Urinary bladder (tissue), 4 donors: ENCODE measurements around the gene ZNRD2. TPM values are rescaled to one million over a fixed set of nuclear protein-coding genes. Genes with fewer than 3 reads are reported as not detected.

Source experiments
- DNase-seq: peaks from one replicate; pipeline ENCODE4 v3.0.0-alpha.2; 2015; ENCODE audit errors: extremely low spot score
- H3K27ac ChIP-seq: one replicate; pipeline ENCODE4 v1.5.1; 2013; ENCODE audit warnings: low read depth, mild to moderate bottlenecking, moderate library complexity
- H3K36me3 ChIP-seq: one replicate; pipeline ENCODE4 v1.6.1; 2013; ENCODE audit warnings: mild to moderate bottlenecking, moderate library complexity; ENCODE audit not compliant: insufficient read depth
- H3K4me1 ChIP-seq: one replicate; pipeline ENCODE4 v1.6.1; 2013; ENCODE audit warnings: mild to moderate bottlenecking, moderate library complexity; ENCODE audit not compliant: insufficient read depth
- H3K4me3 ChIP-seq: one replicate; pipeline ENCODE4 v1.5.1; 2013; ENCODE audit warnings: low read depth, low read length
- WGBS: extraction: QIAGEN DNeasy Blood & Tissue Kit; methylation state at CpG from one replicate; pipeline ENCODE4 v1.1.7; 2013; 5-methylcytosine and 5-hydroxymethylcytosine counted together
- polyA plus RNA-seq: library from polyadenylated mRNA; stranded (reverse); fragments of 200-250 nt; gene quantifications from one replicate; pipeline ENCODE4 v1.2.3, GENCODE V29; 2013
- small RNA-seq: library from RNA; depleted of rRNA; stranded (forward); fragments of <200 nt; gene quantifications from one replicate; pipeline ENCODE3, GENCODE V24; 2014
- total RNA-seq: library from RNA; depleted of rRNA; stranded (reverse); fragments of >200 nt; gene quantifications from one replicate; pipeline ENCODE4 v1.2.3, GENCODE V29; 2014
- donor health status: healthy with polysubstance abuse.
- donor health status: healthy.

Gene ZNRD2
- total and polyA plus RNA-seq, 2 donors, result 14.6 to 94.9 TPM

DNA sequence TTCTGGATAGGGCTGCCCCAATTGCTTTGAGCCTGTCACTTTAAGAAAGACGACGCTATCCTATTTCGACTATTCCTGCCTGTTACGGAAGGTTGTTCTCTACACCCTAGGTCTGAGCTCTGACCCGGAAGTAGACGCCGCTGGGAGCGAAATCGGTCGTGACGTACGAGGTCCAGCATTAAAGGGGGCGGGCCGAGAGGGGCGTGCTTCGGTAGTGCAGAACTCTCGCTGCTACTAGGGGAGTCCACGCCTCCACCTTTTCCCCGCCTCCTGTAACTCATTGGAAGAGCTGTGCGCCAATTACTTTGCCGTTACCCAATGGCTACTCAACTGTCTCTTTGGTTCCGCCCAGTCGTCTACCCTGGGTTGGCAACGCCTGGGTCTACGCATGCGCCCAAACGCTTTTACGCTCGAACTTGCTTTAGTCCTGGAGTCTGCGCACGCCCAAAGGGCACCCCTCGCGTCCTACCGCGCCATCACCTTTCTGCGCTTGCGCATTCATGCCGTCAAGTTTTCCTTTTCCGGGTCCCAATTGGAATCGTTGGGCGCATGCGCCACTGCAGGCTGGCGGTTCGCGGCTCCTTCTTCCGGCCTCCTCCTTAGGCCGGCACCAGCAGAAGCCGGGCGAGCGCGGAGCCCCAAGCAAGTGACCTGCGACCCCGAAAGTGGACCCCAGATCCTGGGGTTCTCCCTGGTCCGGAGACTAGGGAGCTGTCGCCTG lies 45.1 kb downstream of the ZNRD2 start, which contains the start of gene PCNX3:
Gene PCNX3, plus strand, starts transcription at position 548 of the 721 bp plus-strand sequence. CDS start 536 bp downstream, outside the sequence.
- Histone ChIP-seq H3K36me3 (peaks cover 7% of the 10 kb centered on the region), H3K27ac (peak within 1 kb of the TSS; percentile 85), H3K4me1 (peaks cover 1% of the 10 kb centered on the region), H3K4me3 (peak within 1 kb of the TSS; percentile 88)
- under 1% methylated on average over 55 of the region's 55 CpGs for WGBS
- peak; percentile 100 for DNase-seq

DNA sequence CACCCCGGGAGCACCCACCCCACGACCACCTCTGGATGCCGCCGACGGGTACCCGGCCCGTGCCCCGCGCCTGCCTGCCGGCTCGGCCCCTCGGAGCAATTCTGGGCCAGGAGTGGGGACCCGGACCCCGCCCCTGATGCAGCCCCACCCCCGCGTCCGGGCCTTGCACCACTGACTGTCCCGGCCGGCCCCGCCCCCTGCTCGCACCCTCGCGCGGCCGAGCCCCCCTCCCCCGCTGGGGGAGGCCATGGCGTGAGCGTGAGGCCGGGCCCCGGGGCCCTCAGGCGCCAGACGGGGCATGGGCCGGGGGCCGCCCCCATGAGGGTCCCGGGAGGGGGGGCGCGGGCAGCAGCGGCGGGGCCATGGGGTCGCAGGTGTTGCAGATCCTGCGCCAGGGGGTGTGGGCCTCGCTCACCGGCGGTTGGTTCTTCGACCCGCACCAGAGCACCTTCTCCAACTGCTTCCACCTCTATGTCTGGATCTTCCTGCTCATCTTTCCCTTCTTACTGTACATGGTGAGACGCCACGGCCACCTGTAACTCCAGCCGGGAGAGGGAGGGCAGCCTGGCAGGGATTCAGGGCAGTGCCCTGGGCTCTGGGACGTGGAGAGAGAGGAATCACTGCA lies 45.8 kb downstream of the ZNRD2 start:
- Histone ChIP-seq H3K27ac (no peak overlapping the region), H3K4me3 (peak overlapping the region; percentile 88), H3K4me1 (peaks cover 1% of the 10 kb centered on the region), H3K36me3 (peaks cover 7% of the 10 kb centered on the region)
- DNase-seq, result no peak
- under 1% methylated on average over 50 of the region's 50 CpGs for WGBS

DNA sequence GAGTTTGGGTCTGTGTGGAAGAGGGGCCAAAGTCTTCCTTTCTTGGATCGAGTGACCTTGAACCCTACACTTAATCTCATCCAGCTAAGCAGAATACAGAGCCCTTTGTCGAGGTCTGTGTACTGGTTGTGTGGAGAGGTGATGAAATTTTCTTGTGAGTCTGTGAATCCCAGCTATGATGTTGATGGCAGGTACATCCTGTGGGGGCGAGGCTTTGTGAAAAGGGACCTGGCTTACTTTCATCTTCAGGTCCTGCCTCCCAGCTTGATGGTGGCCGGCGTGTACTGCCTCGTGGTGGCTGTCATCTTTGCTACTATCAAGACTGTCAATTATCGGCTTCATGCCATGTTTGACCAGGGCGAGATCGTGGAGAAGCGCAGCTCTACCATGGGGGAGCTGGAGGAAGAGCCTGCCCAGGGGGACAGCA lies 46.3 kb downstream of the ZNRD2 start:
- Histone ChIP-seq H3K36me3 (peaks cover 7% of the 10 kb centered on the region), H3K27ac (no peak overlapping the region), H3K4me3 (peak overlapping the region; percentile 88), H3K4me1 (peaks cover 1% of the 10 kb centered on the region)
- no peak for DNase-seq
- 68% methylated on average over 10 of the region's 10 CpGs for WGBS

GRCh38 chr11:65617136-65617850 lies 47.0 kb downstream of the ZNRD2 start:
- no peak overlapping the region for H3K27ac ChIP-seq
- H3K4me3 ChIP-seq, result no peak overlapping the region

DNA sequence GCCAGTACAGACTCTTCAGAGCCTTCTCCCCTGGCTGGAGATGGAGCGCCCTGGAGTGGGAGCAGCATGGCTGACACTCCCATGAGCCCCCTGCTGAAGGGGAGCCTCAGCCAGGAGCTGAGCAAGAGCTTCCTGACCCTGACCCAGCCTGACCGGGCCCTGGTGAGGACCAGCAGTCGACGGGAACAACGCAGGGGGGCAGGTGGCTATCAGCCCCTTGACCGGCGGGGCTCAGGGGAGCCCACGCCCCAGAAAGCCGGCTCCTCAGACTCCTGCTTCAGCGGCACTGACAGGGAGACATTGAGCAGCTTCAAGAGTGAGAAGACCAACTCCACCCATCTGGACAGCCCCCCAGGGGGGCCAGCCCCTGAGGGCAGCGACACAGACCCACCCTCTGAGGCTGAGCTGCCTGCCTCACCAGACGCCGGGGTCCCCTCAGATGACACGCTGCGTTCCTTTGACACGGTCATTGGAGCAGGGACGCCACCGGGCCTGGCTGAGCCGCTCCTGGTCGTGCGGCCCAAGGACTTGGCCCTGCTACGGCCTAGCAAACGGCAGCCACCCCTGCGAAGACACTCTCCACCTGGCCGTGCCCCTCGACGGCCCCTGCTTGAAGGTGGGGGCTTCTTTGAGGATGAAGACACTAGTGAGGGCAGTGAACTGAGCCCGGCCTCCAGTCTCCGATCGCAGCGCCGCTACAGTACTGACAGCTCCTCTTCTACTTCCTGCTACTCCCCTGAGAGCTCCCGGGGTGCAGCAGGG lies 47.9 kb downstream of the ZNRD2 start:
- Histone ChIP-seq H3K4me3 (no peak overlapping the region), H3K36me3 (peaks cover 7% of the 10 kb centered on the region), H3K27ac (no peak overlapping the region), H3K4me1 (peaks cover 1% of the 10 kb centered on the region)
- no peak for DNase-seq
- 95% methylated on average over 33 of the region's 33 CpGs for WGBS

More at GRCh38 chr11:65617136-65617850, 47.0 kb downstream of the ZNRD2 start:
- no peak for DNase-seq
- Histone ChIP-seq H3K4me1 (peaks cover 1% of the 10 kb centered on the region), H3K36me3 (peaks cover 7% of the 10 kb centered on the region)
- WGBS, result 86% methylated on average over 17 of the region's 17 CpGs

DNA sequence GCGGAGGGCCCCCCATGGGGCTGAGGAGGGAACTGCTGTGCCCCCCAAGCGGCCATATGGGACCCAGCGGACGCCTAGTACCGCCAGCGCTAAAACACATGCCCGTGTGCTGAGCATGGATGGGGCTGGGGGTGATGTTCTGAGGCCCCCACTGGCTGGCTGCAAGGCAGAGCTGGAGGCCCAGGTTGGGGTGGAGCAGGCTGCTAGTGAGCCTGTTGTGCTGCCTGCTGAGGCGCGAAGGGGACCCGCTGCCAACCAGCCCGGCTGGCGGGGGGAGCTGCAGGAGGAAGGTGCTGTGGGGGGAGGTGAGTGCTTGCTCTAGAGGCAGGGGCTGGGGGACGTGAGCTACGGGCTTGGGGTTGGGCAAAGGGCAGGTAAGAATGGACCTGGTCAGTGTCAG lies 48.5 kb downstream of the ZNRD2 start:
- Histone ChIP-seq H3K27ac (no peak overlapping the region), H3K36me3 (peaks cover 7% of the 10 kb centered on the region), H3K4me3 (no peak overlapping the region), H3K4me1 (no peaks in the 10 kb centered on the region)
- 90% methylated on average over 14 of the region's 14 CpGs for WGBS
- no peak for DNase-seq

DNA sequence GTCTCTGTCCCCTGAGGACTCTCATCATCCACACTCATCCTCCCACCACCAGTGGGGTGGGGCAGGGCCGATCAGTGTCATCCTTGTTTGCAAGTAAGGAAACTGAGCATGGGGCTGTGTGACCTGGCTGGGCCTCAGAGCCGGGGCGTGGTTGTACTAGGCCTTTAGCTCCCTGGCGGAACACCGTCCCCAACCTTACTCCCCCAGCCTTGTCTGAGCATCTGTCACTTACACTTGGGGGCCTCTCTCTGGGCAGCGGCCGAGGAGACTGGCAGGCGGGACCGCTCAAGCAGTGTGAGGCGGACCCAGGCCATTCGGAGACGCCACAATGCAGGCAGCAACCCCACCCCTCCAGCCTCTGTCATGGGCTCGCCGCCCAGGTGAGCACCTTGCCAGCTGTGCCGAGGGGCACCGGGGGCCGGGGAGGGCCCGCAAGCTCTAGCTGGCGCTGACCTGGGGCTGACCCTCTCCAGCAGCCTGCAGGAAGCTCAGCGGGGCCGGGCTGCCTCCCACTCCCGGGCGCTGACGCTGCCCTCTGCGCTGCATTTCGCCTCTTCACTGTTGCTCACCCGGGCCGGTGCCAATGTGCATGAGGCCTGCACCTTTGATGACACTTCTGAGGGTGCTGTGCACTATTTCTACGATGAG lies 49.1 kb downstream of the ZNRD2 start:
- no peaks in the 10 kb centered on the region for H3K4me1 ChIP-seq
- 93% methylated on average over 29 of the region's 29 CpGs for WGBS
- H3K36me3 ChIP-seq, result peaks cover 7% of the 10 kb centered on the region
- DNase-seq, result no peak
- no peak overlapping the region for H3K27ac ChIP-seq
- H3K4me3 ChIP-seq, result no peak overlapping the region

GRCh38 chr11:65620666-65621065 lies 50.4 kb downstream of the ZNRD2 start:
- 92% methylated on average over 19 of the region's 19 CpGs for WGBS
- no peak for DNase-seq
- Histone ChIP-seq H3K27ac (no peak overlapping the region), H3K4me1 (no peaks in the 10 kb centered on the region), H3K4me3 (no peak overlapping the region), H3K36me3 (peaks cover 7% of the 10 kb centered on the region)

GRCh38 chr11:65621460-65621859 lies 51.2 kb downstream of the ZNRD2 start:
- WGBS, result 96% methylated on average over 14 of the region's 14 CpGs
- peaks cover 7% of the 10 kb centered on the region for H3K36me3 ChIP-seq

More at GRCh38 chr11:65621460-65621859, 51.2 kb downstream of the ZNRD2 start:
- H3K4me1 ChIP-seq, result no peaks in the 10 kb centered on the region
- no peak for DNase-seq
- no peak overlapping the region for H3K4me3 ChIP-seq
- H3K27ac ChIP-seq, result no peak overlapping the region

Small RNA genes lying within 50 kb of the gene (small RNA-seq; reads per million reads assigned to genes)
- not detected for gene AP001362.1

Other genes with a start within 250 kb of the ZNRD2 start
- 29.3 TPM for gene DPF2, start 236.6 kb upstream of the ZNRD2 start, total RNA-seq
- 55.2 TPM for gene DPF2, start 236.6 kb upstream of the ZNRD2 start, polyA plus RNA-seq
- gene TIGD3, start 215.7 kb upstream of the ZNRD2 start, total RNA-seq, result 0.11 TPM
- 0.16 TPM for gene TIGD3, start 215.7 kb upstream of the ZNRD2 start, polyA plus RNA-seq
- gene SLC25A45, start 187.8 kb upstream of the ZNRD2 start, total RNA-seq, result 5.0 TPM
- 4.3 TPM for gene SLC25A45, start 187.8 kb upstream of the ZNRD2 start, polyA plus RNA-seq
- gene FRMD8, start 183.8 kb upstream of the ZNRD2 start, total RNA-seq, result 17.3 TPM
- gene FRMD8, start 183.8 kb upstream of the ZNRD2 start, polyA plus RNA-seq, result 26.3 TPM
- gene NEAT1, start 147.7 kb upstream of the ZNRD2 start, total RNA-seq, result 104 TPM
- 450 TPM for gene NEAT1, start 147.7 kb upstream of the ZNRD2 start, polyA plus RNA-seq
- 27,753 TPM for gene MALAT1, start 71.4 kb upstream of the ZNRD2 start, total RNA-seq
- gene MALAT1, start 71.4 kb upstream of the ZNRD2 start, polyA plus RNA-seq, result 141 TPM
- 43.4 TPM for gene SCYL1, start 45.4 kb upstream of the ZNRD2 start, total RNA-seq
- gene SCYL1, start 45.4 kb upstream of the ZNRD2 start, polyA plus RNA-seq, result 82.0 TPM
- 58.5 TPM for gene LTBP3, start 12.1 kb upstream of the ZNRD2 start, total RNA-seq
- 145 TPM for gene LTBP3, start 12.1 kb upstream of the ZNRD2 start, polyA plus RNA-seq
- 10.9 TPM for gene FAM89B, start 2.1 kb downstream of the ZNRD2 start, total RNA-seq
- gene FAM89B, start 2.1 kb downstream of the ZNRD2 start, polyA plus RNA-seq, result 82.7 TPM
- 45.9 TPM for gene EHBP1L1, start 5.6 kb downstream of the ZNRD2 start, total RNA-seq
- 178 TPM for gene EHBP1L1, start 5.6 kb downstream of the ZNRD2 start, polyA plus RNA-seq
- gene KCNK7, start 25.3 kb downstream of the ZNRD2 start, total RNA-seq, result 0.63 TPM
- gene KCNK7, start 25.3 kb downstream of the ZNRD2 start, polyA plus RNA-seq, result 1.2 TPM
- gene MAP3K11, start 43.7 kb downstream of the ZNRD2 start, total RNA-seq, result 20.6 TPM
- gene MAP3K11, start 43.7 kb downstream of the ZNRD2 start, polyA plus RNA-seq, result 39.7 TPM
- gene PCNX3, start 45.3 kb downstream of the ZNRD2 start, total RNA-seq, result 8.3 TPM
- gene PCNX3, start 45.3 kb downstream of the ZNRD2 start, polyA plus RNA-seq, result 25.3 TPM
- 16.0 TPM for gene SIPA1, start 67.6 kb downstream of the ZNRD2 start, total RNA-seq
- 54.0 TPM for gene SIPA1, start 67.6 kb downstream of the ZNRD2 start, polyA plus RNA-seq
- gene RELA, start 92.4 kb downstream of the ZNRD2 start, total RNA-seq, result 18.5 TPM
- gene RELA, start 92.4 kb downstream of the ZNRD2 start, polyA plus RNA-seq, result 80.8 TPM
- gene KAT5, start 141.8 kb downstream of the ZNRD2 start, total RNA-seq, result 28.4 TPM
- 95.6 TPM for gene KAT5, start 141.8 kb downstream of the ZNRD2 start, polyA plus RNA-seq
- gene RNASEH2C, start 150.3 kb downstream of the ZNRD2 start, total RNA-seq, result 11.9 TPM
- 102 TPM for gene RNASEH2C, start 150.3 kb downstream of the ZNRD2 start, polyA plus RNA-seq
- gene AP5B1, start 210.5 kb downstream of the ZNRD2 start, total RNA-seq, result 3.0 TPM
- 14.7 TPM for gene AP5B1, start 210.5 kb downstream of the ZNRD2 start, polyA plus RNA-seq
- 4.7 TPM for gene OVOL1, start 216.6 kb downstream of the ZNRD2 start, total RNA-seq
- 5.1 TPM for gene OVOL1, start 216.6 kb downstream of the ZNRD2 start, polyA plus RNA-seq